Nephron (organoid): ENCODE data around the gene TLE3.

Source experiments
- H3K27ac Mint-ChIP-seq, 3 experiments: 2 replicates each; pipeline ENCODE4 v1.8.0; 2020; ENCODE audit warnings: mixed read lengths in 3 of 3, mild to moderate bottlenecking in 2 of 3, moderate library complexity in 1 of 3
- H3K27me3 Mint-ChIP-seq: 2 replicates; pipeline ENCODE4 v1.8.0; 2021; ENCODE audit warnings: low read depth, mild to moderate bottlenecking, moderate library complexity, mixed read lengths
- H3K36me3 Mint-ChIP-seq: 2 replicates; pipeline ENCODE4 v1.8.0; 2020; ENCODE audit warnings: low read depth, mixed read lengths
- H3K4me1 Mint-ChIP-seq: 2 replicates; pipeline ENCODE4 v1.8.0; 2020; ENCODE audit warnings: mixed read lengths
- H3K4me3 Mint-ChIP-seq, 3 experiments: 2 replicates each; pipeline ENCODE4 v1.8.0; 2020; ENCODE audit warnings: mild to moderate bottlenecking in 3 of 3, mixed read lengths in 3 of 3, moderate library complexity in 2 of 3
- H3K9me3 Mint-ChIP-seq: 2 replicates; pipeline ENCODE4 v1.8.0; 2020; ENCODE audit warnings: mixed read lengths
- TF ChIP-seq, protein P1 (sequence below), 3 experiments: fragments of 200-600 bp; sonication (generic); IDR thresholded peaks; one replicate each; pipeline ENCODE4 v1.5.0; 2021; ENCODE audit warnings: antibody characterized with exemption in 3 of 3; ENCODE audit not compliant: unreplicated experiment in 3 of 3

TLE3 gene

DNA sequence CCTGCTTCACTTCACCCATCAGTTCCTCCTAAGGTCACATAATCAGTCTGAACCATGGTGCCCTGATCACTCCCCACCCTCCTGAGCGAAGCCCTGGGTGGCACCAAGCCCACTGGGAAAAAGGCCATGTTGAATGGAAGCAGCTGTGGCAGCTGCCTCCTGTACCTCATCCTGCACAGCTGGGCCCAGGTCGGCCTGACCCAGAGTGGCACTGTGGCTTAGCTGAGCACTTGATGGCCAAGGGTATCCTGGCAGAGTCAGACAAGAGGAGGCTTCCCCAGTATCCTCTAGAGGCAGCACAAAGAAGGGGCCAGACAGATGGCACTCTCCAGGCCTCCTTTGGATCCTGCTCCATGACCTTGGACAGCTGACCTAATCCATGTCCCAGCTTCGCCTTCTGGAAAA lies 68.4 kb downstream of the TLE3 start:
- TF ChIP-seq, protein P1, sequence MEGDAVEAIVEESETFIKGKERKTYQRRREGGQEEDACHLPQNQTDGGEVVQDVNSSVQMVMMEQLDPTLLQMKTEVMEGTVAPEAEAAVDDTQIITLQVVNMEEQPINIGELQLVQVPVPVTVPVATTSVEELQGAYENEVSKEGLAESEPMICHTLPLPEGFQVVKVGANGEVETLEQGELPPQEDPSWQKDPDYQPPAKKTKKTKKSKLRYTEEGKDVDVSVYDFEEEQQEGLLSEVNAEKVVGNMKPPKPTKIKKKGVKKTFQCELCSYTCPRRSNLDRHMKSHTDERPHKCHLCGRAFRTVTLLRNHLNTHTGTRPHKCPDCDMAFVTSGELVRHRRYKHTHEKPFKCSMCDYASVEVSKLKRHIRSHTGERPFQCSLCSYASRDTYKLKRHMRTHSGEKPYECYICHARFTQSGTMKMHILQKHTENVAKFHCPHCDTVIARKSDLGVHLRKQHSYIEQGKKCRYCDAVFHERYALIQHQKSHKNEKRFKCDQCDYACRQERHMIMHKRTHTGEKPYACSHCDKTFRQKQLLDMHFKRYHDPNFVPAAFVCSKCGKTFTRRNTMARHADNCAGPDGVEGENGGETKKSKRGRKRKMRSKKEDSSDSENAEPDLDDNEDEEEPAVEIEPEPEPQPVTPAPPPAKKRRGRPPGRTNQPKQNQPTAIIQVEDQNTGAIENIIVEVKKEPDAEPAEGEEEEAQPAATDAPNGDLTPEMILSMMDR (IDR thresholded peaks at IDR 0.05; ENCODE audit: unreplicated experiment in 3 of 3) = no peak
- Mint-ChIP-seq H3K27ac (no peak overlapping the region), H3K9me3 (no peaks in the 10 kb centered on the region), H3K27me3 (peaks cover 92% of the 10 kb centered on the region), H3K4me3 (no peak overlapping the region), H3K36me3 (no peaks in the 10 kb centered on the region), H3K4me1 (peaks cover 42% of the 10 kb centered on the region)

DNA sequence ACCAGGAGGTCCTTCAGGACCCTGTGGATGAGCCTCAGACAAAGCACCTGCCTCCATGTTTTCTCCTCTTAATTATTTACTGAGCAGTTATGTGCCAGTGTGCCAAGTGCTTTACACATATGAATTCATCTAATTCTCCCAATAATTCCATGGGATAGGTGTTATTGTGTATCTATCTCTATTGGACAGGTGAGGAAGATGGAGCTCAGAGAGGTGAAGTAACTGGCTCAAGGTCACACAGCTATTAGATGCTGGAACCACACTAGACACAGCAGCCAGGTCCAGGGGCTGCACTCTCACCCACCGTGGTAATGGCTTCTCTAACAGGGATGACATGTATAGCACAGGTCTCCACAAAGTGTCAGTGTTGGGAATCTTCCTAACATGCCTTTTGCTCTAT lies 70.2 kb downstream of the TLE3 start:
- peaks cover 47% of the 10 kb centered on the region for H3K4me1 Mint-ChIP-seq
- H3K9me3 Mint-ChIP-seq = no peaks in the 10 kb centered on the region
- no peak overlapping the region for H3K4me3 Mint-ChIP-seq
- peaks cover 93% of the 10 kb centered on the region for H3K27me3 Mint-ChIP-seq
- no peak overlapping the region for H3K27ac Mint-ChIP-seq
- TF ChIP-seq, protein P1 (IDR thresholded peaks at IDR 0.05; ENCODE audit: unreplicated experiment in 3 of 3) = no peak
- H3K36me3 Mint-ChIP-seq = no peaks in the 10 kb centered on the region

DNA sequence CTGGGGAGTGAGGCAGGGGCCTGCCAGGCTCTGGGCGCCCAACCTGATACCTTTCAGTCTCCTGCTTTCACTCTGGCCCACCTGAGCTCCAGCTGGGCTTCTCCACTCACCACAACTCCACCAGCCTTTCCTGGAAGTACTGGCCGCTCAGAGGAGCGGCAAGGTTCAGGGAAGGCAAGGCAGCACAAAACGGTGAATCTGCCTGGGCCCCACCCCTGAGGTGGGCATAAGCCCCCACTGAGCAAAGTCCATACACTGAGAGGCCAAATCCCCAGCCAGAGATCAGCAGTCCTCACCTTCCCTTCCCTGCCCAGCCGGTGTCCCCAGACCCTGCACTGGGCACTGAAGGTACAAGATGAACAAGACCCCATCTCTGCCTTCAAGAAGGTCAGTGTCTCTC lies 70.7 kb downstream of the TLE3 start:
- Mint-ChIP-seq H3K9me3 (peaks cover 4% of the 10 kb centered on the region), H3K36me3 (no peaks in the 10 kb centered on the region), H3K4me3 (no peak overlapping the region), H3K27me3 (peaks cover 97% of the 10 kb centered on the region), H3K4me1 (peaks cover 51% of the 10 kb centered on the region), H3K27ac (no peak overlapping the region)
- TF ChIP-seq, protein P1 (IDR thresholded peaks at IDR 0.05; ENCODE audit: unreplicated experiment in 3 of 3) = no peak

DNA sequence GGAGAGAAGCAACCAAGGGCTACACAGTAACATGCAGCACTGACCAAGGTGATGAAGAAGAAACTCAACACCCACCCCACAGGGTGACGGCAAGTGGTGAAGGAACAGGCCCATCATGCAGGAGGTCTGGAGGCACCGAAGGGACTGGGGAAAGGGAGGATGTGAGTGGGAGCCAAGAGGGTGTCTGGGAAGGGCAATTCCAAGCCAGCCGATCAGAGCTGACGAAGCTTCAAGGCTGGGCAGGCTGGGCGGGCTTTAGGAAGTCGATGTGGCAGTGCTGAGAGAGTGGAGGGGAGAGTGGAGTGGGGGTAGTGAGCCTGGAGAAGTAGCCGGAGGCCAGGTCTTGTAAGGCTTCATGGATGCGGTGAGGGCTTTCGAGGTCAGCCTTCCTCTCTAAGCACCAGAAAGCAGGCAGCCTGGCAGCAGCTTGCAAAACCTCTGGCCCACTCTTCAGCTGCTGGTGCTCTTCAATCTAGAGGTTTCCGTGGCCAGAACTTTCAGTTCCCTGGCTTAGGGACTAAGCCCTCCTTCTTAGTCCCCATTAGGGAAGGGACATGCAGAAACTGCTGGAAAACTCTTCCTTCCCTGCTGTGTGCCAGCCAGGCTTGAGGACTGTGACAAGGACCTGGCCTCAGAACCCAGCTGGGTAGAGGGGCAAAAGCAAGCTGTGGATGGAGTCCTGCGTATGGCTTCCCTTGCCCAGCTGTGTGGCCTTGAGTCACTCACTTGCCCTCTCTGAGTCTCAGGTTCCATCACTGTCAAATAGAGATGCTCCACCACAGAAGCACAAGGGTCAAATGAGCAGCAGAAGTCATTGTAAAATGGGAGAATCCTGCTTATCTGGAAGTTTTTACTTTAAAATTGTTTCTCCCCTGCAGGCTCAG lies 72.1 kb downstream of the TLE3 start:
- TF ChIP-seq, protein P1 (IDR thresholded peaks at IDR 0.05; ENCODE audit: unreplicated experiment in 3 of 3) = no peak
- Mint-ChIP-seq H3K27me3 (peaks cover 93% of the 10 kb centered on the region), H3K4me1 (peaks cover 44% of the 10 kb centered on the region), H3K9me3 (peaks cover 5% of the 10 kb centered on the region), H3K4me3 (no peak overlapping the region), H3K27ac (no peak overlapping the region), H3K36me3 (no peaks in the 10 kb centered on the region)

DNA sequence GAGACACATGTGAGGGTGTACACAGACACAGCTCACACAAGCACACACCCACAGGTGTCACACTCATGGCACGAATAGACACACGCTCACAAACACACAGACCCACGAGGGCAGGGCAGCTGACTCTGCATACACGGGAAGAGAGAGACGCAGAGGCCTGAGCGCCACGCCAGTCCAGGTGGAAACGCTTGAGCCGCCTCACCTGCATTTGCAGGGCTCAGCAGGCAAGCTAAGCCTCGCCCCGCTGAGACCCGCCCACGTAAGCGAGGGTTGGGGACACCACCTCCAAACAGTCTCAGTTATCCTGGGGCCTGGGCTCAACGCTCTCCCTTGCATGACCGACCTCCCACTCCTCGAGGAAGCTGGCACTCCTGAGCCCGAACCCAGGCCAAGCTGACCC lies 73.2 kb downstream of the TLE3 start:
- Mint-ChIP-seq H3K4me1 (peaks cover 41% of the 10 kb centered on the region), H3K36me3 (no peaks in the 10 kb centered on the region), H3K27me3 (peaks cover 92% of the 10 kb centered on the region), H3K27ac (no peak overlapping the region), H3K4me3 (no peak overlapping the region), H3K9me3 (peaks cover 5% of the 10 kb centered on the region)
- TF ChIP-seq, protein P1 (IDR thresholded peaks at IDR 0.05; ENCODE audit: unreplicated experiment in 3 of 3) = no peak
